ENCODE data around the gene SLC16A5.

Gene SLC16A5

GRCh38 chr17:75155191-75155601 is 67.4 kb downstream of the SLC16A5 start:
- no peak for DNase-seq (ENCODE audit: extremely low read depth in 1 of 2, low read depth in 1 of 2)

All from stimulated activated CD8-positive, alpha-beta memory T cell treated with anti-CD3 and anti-CD28 coated beads, Interleukin-7, amount 100 ng/mL, for 48 hours (primary cell).